ENCODE data around the gene GNB1L.

GRCh38 chr22:19760951-19761724 lies 93.5 kb downstream of the GNB1L start:
- TF ChIP-seq, protein P1, sequence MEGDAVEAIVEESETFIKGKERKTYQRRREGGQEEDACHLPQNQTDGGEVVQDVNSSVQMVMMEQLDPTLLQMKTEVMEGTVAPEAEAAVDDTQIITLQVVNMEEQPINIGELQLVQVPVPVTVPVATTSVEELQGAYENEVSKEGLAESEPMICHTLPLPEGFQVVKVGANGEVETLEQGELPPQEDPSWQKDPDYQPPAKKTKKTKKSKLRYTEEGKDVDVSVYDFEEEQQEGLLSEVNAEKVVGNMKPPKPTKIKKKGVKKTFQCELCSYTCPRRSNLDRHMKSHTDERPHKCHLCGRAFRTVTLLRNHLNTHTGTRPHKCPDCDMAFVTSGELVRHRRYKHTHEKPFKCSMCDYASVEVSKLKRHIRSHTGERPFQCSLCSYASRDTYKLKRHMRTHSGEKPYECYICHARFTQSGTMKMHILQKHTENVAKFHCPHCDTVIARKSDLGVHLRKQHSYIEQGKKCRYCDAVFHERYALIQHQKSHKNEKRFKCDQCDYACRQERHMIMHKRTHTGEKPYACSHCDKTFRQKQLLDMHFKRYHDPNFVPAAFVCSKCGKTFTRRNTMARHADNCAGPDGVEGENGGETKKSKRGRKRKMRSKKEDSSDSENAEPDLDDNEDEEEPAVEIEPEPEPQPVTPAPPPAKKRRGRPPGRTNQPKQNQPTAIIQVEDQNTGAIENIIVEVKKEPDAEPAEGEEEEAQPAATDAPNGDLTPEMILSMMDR (conservative IDR thresholded peaks at IDR 0.05; ENCODE audit: low read depth, low read length), result no peak
- no peak for TF ChIP-seq EZH2 (IDR thresholded peaks at IDR 0.05; ENCODE audit: low read length, unreplicated experiment)
- no peak for TF ChIP-seq EZH2phosphoT487 (IDR thresholded peaks at IDR 0.05; ENCODE audit: borderline replicate concordance, low read length)
